G401.6 (cell line): Measurements from ENCODE around the gene ASCL3.
"Not testable (repeated sequence)": the region's sequence is repeated elsewhere in the genome, so short reads cannot be mapped to it uniquely, and the experiment has no call there.

Source experiments
- FAIRE-seq: peaks from 2 replicates; lab custom pipeline; 2012; peaks lifted over from hg19 to GRCh38; lab: Jason Lieb, UNC

The ASCL3 gene

GRCh38 chr11:8910649-8911026 lies 32.2 kb downstream of the ASCL3 start:
- FAIRE-seq = no peak

- FAIRE-seq = no peak
These were observed 34.7 kb downstream of the ASCL3 start for GRCh38 chr11:8908099-8908498.

- FAIRE-seq = no peak
These were observed 35.7 kb downstream of the ASCL3 start for GRCh38 chr11:8907116-8907515.

- no peak for FAIRE-seq
These were observed 37.2 kb downstream of the ASCL3 start for GRCh38 chr11:8905528-8906165.

GRCh38 chr11:8899119-8899753 lies 43.6 kb downstream of the ASCL3 start:
- FAIRE-seq = peak; percentile 28

GRCh38 chr11:8891185-8891584 lies 51.6 kb downstream of the ASCL3 start:
- not testable (repeated sequence) for FAIRE-seq
